B cell (primary cell): ENCODE results near the gene LTC4S. TPM values are rescaled to one million over a fixed set of nuclear protein-coding genes. Genes with fewer than 3 reads are reported as not detected.

Experiments used
- ATAC-seq: fragments of 200-7000 bp; cut with Tn5 transposase; one replicate; pipeline ENCODE4 v1.10.0; 2021; ENCODE audit warnings: low read depth, mild to moderate bottlenecking, moderate number of reproducible peaks, moderate library complexity
- CTCF ChIA-PET: fragments of 350-600 bp; sonication (Branson Sonifier 250); formaldehyde crosslinking; loops from one replicate; lab custom pipeline; 2021; ENCODE audit warnings: antibody characterized with exemption, inconsistent platforms; lab: Charles Lee
- POLR2A ChIA-PET: fragments of 350-600 bp; sonication (Branson Sonifier 250); formaldehyde crosslinking; loops from one replicate; lab custom pipeline; 2021; ENCODE audit warnings: antibody characterized with exemption; lab: Charles Lee
- DNase-seq: peaks from one replicate; pipeline ENCODE4 v3.0.0; 2013
- H2AFZ ChIP-seq: 2 replicates; pipeline ENCODE4 v1.6.1; 2012; ENCODE audit warnings: mild to moderate bottlenecking, low read depth, low read length; ENCODE audit not compliant: insufficient read depth, poor library complexity, severe bottlenecking
- H3K27ac ChIP-seq, 2 donors: 1 replicate in 1 of 2; 2 replicates in 1 of 2; pipeline ENCODE4 v1.5.1; 2012 to 2013; ENCODE audit warnings: low read length in 2 of 2, mild to moderate bottlenecking in 2 of 2, moderate library complexity in 1 of 2
- H3K27me3 ChIP-seq, 4 experiments: fragments of 200-600 bp in 1 of 4; sonication (generic) in 1 of 4; replicated peaks in 1 of 4; 1 replicate in 2 of 4; 2 replicates in 2 of 4; pipeline versions ENCODE4 v1.6.1 to v1.7.0; 2013 to 2016; ENCODE audit warnings: low read length in 3 of 4, mild to moderate bottlenecking in 2 of 4, mixed read lengths in 1 of 4, moderate library complexity in 1 of 4; ENCODE audit not compliant: insufficient read depth in 4 of 4, control insufficient read depth in 3 of 4; ENCODE audit errors: control extremely low read depth in 1 of 4
- H3K36me3 ChIP-seq, 2 experiments: replicated peaks in 1 of 2; 1 replicate in 1 of 2; 2 replicates in 1 of 2; pipeline versions ENCODE4 v1.6.1 to v1.7.1; 2013; ENCODE audit warnings: low read length in 1 of 2; ENCODE audit not compliant: insufficient read depth in 2 of 2, control insufficient read depth in 1 of 2; ENCODE audit errors: control extremely low read depth in 1 of 2, extremely low read depth in 1 of 2
- H3K4me1 ChIP-seq, 2 donors: fragments of 200-600 bp in 1 of 2; sonication (generic) in 1 of 2; 1 replicate in 1 of 2; 2 replicates in 1 of 2; pipeline versions ENCODE4 v1.5.1 to v1.6.1; 2013 to 2017; ENCODE audit warnings: low read length in 2 of 2; ENCODE audit not compliant: control insufficient read depth in 2 of 2, insufficient read depth in 2 of 2
- H3K4me2 ChIP-seq: replicated peaks from 2 replicates; pipeline ENCODE3; 2012; ENCODE audit warnings: mild to moderate bottlenecking, low read depth, low read length; ENCODE audit not compliant: poor library complexity, severe bottlenecking
- H3K4me3 ChIP-seq, 5 experiments: fragments of 200-600 bp in 1 of 5; sonication (generic) in 1 of 5; 1 replicate in 3 of 5; 2 replicates in 2 of 5; pipeline versions ENCODE4 v1.5.1 to v1.7.0; 2011 to 2016; ENCODE audit warnings: low read length in 4 of 5, mild to moderate bottlenecking in 4 of 5, low read depth in 2 of 5, control low read depth in 1 of 5, moderate library complexity in 1 of 5; ENCODE audit not compliant: insufficient read depth in 1 of 5; ENCODE audit errors: control extremely low read depth in 1 of 5, extremely low read depth in 1 of 5
- H3K79me2 ChIP-seq: fragments of 200-600 bp; sonication (generic); one replicate; pipeline ENCODE4 v1.6.0; 2016; ENCODE audit warnings: low read length; ENCODE audit not compliant: control insufficient read depth, insufficient read depth
- H3K9ac ChIP-seq: fragments of 200-600 bp; sonication (generic); 2 replicates; pipeline ENCODE4 v1.6.1; 2017; ENCODE audit warnings: mild to moderate bottlenecking, low read length, moderate library complexity
- H3K9me3 ChIP-seq, 3 donors: one replicate each; pipeline versions ENCODE4 v1.6.1 to v1.7.1; 2013; ENCODE audit warnings: low read length in 2 of 3; ENCODE audit not compliant: control insufficient read depth in 2 of 3, insufficient read depth in 1 of 3; ENCODE audit errors: control extremely low read depth in 1 of 3
- H4K20me1 ChIP-seq: 2 replicates; pipeline ENCODE4 v1.6.0; 2012; ENCODE audit warnings: mild to moderate bottlenecking, low read length; ENCODE audit not compliant: insufficient read depth, control insufficient read depth, poor library complexity, severe bottlenecking
- H3K27ac Mint-ChIP-seq: one replicate; pipeline ENCODE4 v1.8.0; 2021; ENCODE audit warnings: mixed read lengths
- H3K27me3 Mint-ChIP-seq: one replicate; pipeline ENCODE4 v1.8.0; 2021; ENCODE audit warnings: mixed read lengths
- H3K4me1 Mint-ChIP-seq: one replicate; pipeline ENCODE4 v1.8.0; 2021; ENCODE audit warnings: mixed read lengths
- H3K4me3 Mint-ChIP-seq: one replicate; pipeline ENCODE4 v1.8.0; 2021; ENCODE audit warnings: mixed read lengths
- H3K9me3 Mint-ChIP-seq: one replicate; pipeline ENCODE4 v1.8.0; 2022; ENCODE audit warnings: mixed read lengths; ENCODE audit not compliant: insufficient read depth
- CTCF ChIP-seq: fragments of 200-600 bp; IDR thresholded peaks from one replicate; pipeline ENCODE4 v1.8.0; 2022; ENCODE audit warnings: antibody characterized with exemption, mild to moderate bottlenecking
- EZH2 ChIP-seq: IDR thresholded peaks from 2 replicates; pipeline ENCODE4 v1.6.1; 2012; ENCODE audit warnings: borderline replicate concordance, low read depth, mild to moderate bottlenecking, moderate library complexity, low read length; ENCODE audit not compliant: insufficient read depth, poor library complexity, severe bottlenecking
- WGBS: methylation state at CpG from one replicate; pipeline ENCODE4 v1.1.5; 2013; ENCODE audit warnings: missing lambda C conversion rate; ENCODE audit not compliant: insufficient coverage; 5-methylcytosine and 5-hydroxymethylcytosine counted together
- intact Hi-C: fragments of 100-400 bp; cut with micrococcal nuclease; formaldehyde crosslinking; loops from one replicate; pipeline ENCODE4 v1.10.0; 2022
- polyA plus RNA-seq: library from polyadenylated mRNA; depleted of rRNA; stranded (reverse); fragments of >200 nt; gene quantifications from 2 replicates; pipeline ENCODE4 v1.2.3, GENCODE V29; 2012
- total RNA-seq, 2 donors: library from RNA; stranded (reverse); fragments of 120-200 nt in 1 of 2; gene quantifications; 1 replicate in 1 of 2; 2 replicates in 1 of 2; pipeline versions ENCODE4 v1.2.3 to v1.2.4, GENCODE V29; 2013 to 2022

Gene LTC4S
- total and polyA plus RNA-seq, 2 donors (not counting 1 experiment from before 2014, with no cell fraction given): 0.40 to 3.8 TPM

GRCh38 chr5:179781846-179782245 lies 11.9 kb upstream of the LTC4S start:
- Histone ChIP-seq H3K36me3 (peaks cover 0 to 12% of the 10 kb centered on the region in 2 experiments), H3K27me3 (no peaks in the 10 kb centered on the region), H3K27ac (no peak overlapping the region), H3K4me3 (no peak overlapping the region), H3K79me2 (no peaks in the 10 kb centered on the region), H4K20me1 (no peaks in the 10 kb centered on the region), H3K4me1 (no peaks in the 10 kb centered on the region), H3K9me3 (no peaks in the 10 kb centered on the region), H3K9ac (no peak overlapping the region), H3K4me2 (no peak overlapping the region), H2AFZ (no peak overlapping the region)
- intact Hi-C loops: no loop called here
- H3K9me3 Mint-ChIP-seq: no peaks in the 10 kb centered on the region
- H3K27ac Mint-ChIP-seq: no peak overlapping the region
- H3K4me1 Mint-ChIP-seq: no peaks in the 10 kb centered on the region
- POLR2A ChIA-PET: interaction anchor here (0.5 kb wide), 1 partner anchor 142 kb away, joined by 8 read pairs; no protein-coding TSS in a partner anchor
- ATAC-seq (no peak), DNase-seq (no peak)
- CTCF ChIA-PET: interaction anchor here (1.4 kb wide), 1 partner anchor 19 kb away, joined by 4 read pairs; no protein-coding TSS in a partner anchor
- no peaks in the 10 kb centered on the region for H3K27me3 Mint-ChIP-seq
- WGBS: 100% methylated on average over 4 of the region's 4 CpGs
- TF ChIP-seq EZH2: no peak
- no peak for TF ChIP-seq CTCF
- H3K4me3 Mint-ChIP-seq: no peak overlapping the region

- no peaks in the 10 kb centered on the region for H3K9me3 ChIP-seq
- ChIA-PET CTCF (interaction anchor here (0.6 kb wide), 1 partner anchor 155 kb away, joined by 3 read pairs; no protein-coding TSS in a partner anchor), POLR2A (interaction anchor here (0.6 to 0.8 kb wide), 3 partner anchors 62 to 212 kb away, joined by 3 to 10 read pairs (median 3); no protein-coding TSS in a partner anchor)
- no peak overlapping the region for H3K9ac ChIP-seq
- H3K27ac Mint-ChIP-seq: no peak overlapping the region
- no peaks in the 10 kb centered on the region for H3K27me3 Mint-ChIP-seq
- H3K36me3 ChIP-seq: peaks cover 0 to 8% of the 10 kb centered on the region in 2 experiments
- 98% methylated on average over 9 of the region's 9 CpGs for WGBS
- no peak overlapping the region for H3K27ac ChIP-seq
- no peak overlapping the region for H2AFZ ChIP-seq
- no peak for TF ChIP-seq CTCF
- TF ChIP-seq EZH2: no peak
- no peaks in the 10 kb centered on the region for H3K79me2 ChIP-seq
- intact Hi-C loops: no loop called here
- DNase-seq: no peak
- H3K27me3 ChIP-seq: no peaks in the 10 kb centered on the region
- no peaks in the 10 kb centered on the region for H4K20me1 ChIP-seq
- H3K4me2 ChIP-seq: no peak overlapping the region
- no peaks in the 10 kb centered on the region for H3K4me1 ChIP-seq
- no peaks in the 10 kb centered on the region for H3K4me1 Mint-ChIP-seq
- H3K9me3 Mint-ChIP-seq: no peaks in the 10 kb centered on the region
- H3K4me3 ChIP-seq: no peak overlapping the region
- no peak for ATAC-seq
- H3K4me3 Mint-ChIP-seq: no peak overlapping the region
Observed at GRCh38 chr5:179783128-179783527, 10.7 kb upstream of the LTC4S start.
